ENCODE measurements around the gene PDLIM3. TPM values are rescaled to one million over a fixed set of nuclear protein-coding genes. Genes with fewer than 3 reads are reported as not detected.

PDLIM3 gene
- total and polyA plus RNA-seq, 4 donors, result 299 to 805 (median 446) TPM

DNA sequence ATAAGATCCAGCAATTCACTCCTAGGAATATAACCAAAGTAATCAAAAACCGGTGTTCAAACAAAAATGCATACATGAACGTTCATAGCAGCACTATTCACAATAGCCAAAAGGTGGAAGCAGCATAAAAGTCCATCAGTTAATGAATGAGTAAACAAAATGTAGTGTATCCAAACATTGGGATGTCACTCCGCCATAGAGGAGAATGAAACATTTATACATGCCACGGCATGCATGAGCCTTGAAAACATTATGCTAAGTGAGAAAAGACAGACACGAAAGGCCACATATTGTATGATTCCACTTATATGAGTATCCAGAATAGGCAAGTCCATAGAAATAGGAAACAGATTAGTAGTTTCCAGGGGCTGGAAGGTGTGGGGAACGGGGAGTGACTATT lies 11.0 kb upstream of the PDLIM3 start:
- no peak overlapping the region for H3K27ac ChIP-seq (ENCODE audit: low read depth in 1 of 2, low read length in 2 of 2)
- no peak overlapping the region for H3K4me3 ChIP-seq (ENCODE audit: low read length in 2 of 2)
- no peaks in the 10 kb centered on the region for H3K4me1 ChIP-seq (ENCODE audit: control insufficient read depth in 1 of 2, insufficient read depth in 2 of 2, low read length in 2 of 2)
- no peaks in the 10 kb centered on the region for H3K9me3 ChIP-seq (ENCODE audit: control insufficient read depth, low read length)
- no peaks in the 10 kb centered on the region for H3K27me3 ChIP-seq (ENCODE audit: control insufficient read depth in 1 of 2, insufficient read depth in 2 of 2, low read length in 1 of 2)
- DNase-seq (no peak), ATAC-seq (ENCODE audit: low FRiP score) (no peak)
- intact Hi-C loops (cut with DNase I), result no loop called here
- 65 to 74% methylated on average over 6 of the region's 6 CpGs for WGBS, 2 donors
- no peaks in the 10 kb centered on the region for H3K36me3 ChIP-seq (ENCODE audit: control insufficient read depth in 1 of 2, insufficient read depth in 2 of 2, low read length in 1 of 2)

DNA sequence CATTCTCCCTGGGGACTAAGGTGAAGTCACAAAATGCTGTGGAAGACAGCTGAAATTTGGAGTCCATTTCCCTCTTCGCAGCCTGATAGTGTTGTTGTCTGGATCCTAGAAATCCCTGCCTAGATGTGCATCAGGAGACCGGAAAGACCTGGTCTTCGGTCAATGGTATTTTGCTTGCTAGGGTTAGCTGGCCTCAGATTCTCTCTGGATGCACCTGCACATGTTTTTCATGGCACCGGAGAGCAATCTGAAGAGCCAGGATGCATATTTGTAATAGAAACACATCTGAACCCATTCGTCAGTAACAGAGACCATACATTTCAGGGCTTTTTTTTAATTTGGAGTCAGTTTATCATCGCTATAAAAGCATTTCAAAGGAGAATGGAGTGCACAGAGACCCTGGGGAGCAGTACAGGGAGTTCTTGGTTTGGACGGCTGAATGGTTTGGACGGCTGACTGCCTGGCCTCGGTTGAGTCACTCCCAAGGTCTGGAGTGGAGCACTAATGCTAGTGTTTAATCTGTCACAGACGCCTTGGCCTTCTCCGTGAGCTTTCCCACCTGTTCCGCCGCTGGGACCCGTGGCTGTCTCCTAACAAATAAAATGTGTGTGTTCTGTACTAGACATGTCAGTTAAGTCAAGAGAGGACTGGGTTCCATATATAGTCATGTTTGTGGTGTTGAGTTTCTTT lies 7.5 kb upstream of the PDLIM3 start:
- Histone ChIP-seq H3K36me3 (ENCODE audit: control insufficient read depth in 1 of 2, insufficient read depth in 2 of 2, low read length in 1 of 2) (no peaks in the 10 kb centered on the region), H3K27me3 (ENCODE audit: control insufficient read depth in 1 of 2, insufficient read depth in 2 of 2, low read length in 1 of 2) (no peaks in the 10 kb centered on the region), H3K9me3 (ENCODE audit: control insufficient read depth, low read length) (no peaks in the 10 kb centered on the region), H3K4me1 (ENCODE audit: control insufficient read depth in 1 of 2, insufficient read depth in 2 of 2, low read length in 2 of 2) (no peaks in the 10 kb centered on the region), H3K4me3 (ENCODE audit: low read length in 2 of 2) (no peak overlapping the region), H3K27ac (ENCODE audit: low read depth in 1 of 2, low read length in 2 of 2) (peak overlapping the region; percentile 80 to 93)
- WGBS, 2 donors, result 16 to 17% methylated on average over 14 of the region's 14 CpGs
- peak; percentile 82 to 85 for DNase-seq
- intact Hi-C loops (cut with DNase I), result no loop called here
- peak; percentile 82 for ATAC-seq (ENCODE audit: low FRiP score)

DNA sequence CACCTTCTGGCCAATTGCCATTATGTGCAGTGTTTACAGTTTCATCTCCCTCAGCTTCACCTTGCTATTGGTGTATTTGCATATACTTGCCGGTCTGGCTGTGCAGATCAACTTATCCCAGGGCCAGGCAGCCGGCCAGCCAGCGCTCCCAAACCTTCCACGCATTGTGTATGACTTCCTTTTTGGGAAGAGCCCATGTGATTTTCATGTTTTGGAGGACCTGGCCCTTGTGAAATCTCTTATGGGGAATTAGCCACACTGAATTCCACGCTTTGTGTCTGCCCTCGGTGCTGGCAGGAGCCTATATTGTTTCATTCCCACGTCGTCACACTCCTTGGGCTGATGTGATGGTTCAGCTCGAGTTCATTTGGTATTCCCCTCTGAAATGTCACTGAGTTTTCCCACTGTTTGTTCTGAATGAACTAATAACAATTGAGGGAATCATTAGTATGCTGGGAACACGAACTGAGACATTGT lies 6.0 kb upstream of the PDLIM3 start:
- DNase-seq (peak; percentile 78 to 88), ATAC-seq (ENCODE audit: low FRiP score) (peak; percentile 72)
- peak overlapping the region in 1 of 2 donors; percentile 93 for H3K27ac ChIP-seq (ENCODE audit: low read depth in 1 of 2, low read length in 2 of 2)
- intact Hi-C loops (cut with DNase I), result no loop called here
- H3K4me3 ChIP-seq (ENCODE audit: low read length in 2 of 2), result no peak overlapping the region
- H3K4me1 ChIP-seq (ENCODE audit: control insufficient read depth in 1 of 2, insufficient read depth in 2 of 2, low read length in 2 of 2), result no peaks in the 10 kb centered on the region
- no peaks in the 10 kb centered on the region for H3K36me3 ChIP-seq (ENCODE audit: control insufficient read depth in 1 of 2, insufficient read depth in 2 of 2, low read length in 1 of 2)
- WGBS, 2 donors, result 3 to 6% methylated on average over 10 of the region's 10 CpGs
- H3K9me3 ChIP-seq (ENCODE audit: control insufficient read depth, low read length), result no peaks in the 10 kb centered on the region
- no peaks in the 10 kb centered on the region for H3K27me3 ChIP-seq (ENCODE audit: control insufficient read depth in 1 of 2, insufficient read depth in 2 of 2, low read length in 1 of 2)

DNA sequence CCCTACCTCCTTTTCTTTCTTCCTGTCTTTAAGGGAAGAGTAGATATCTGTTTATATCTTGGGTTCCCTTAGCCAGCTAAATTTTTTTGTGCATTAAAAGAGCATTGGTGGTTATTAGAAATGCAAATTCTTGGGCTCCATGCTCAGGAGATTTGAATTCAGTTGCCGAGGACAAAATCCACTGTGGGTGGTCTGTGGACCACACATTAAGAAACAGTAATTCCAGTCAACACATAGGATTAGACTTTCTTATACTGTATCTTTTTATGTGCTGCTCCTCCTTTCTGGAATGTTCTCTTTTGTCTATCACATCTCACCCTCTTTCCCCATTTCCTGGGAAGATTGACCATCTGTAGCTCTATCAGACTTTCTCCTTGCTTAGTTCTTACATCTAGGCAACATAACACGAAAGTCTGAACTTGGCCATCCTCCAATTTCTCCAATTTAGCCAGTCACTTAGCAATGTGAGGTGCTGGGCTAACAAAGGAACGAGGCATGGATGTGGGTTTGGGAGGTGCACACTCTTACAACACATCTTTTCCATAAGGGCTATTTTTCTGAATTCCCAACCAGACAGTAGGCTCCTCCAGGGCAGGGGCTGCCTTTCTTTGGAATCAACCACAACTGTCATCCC lies 5.3 kb upstream of the PDLIM3 start:
- Histone ChIP-seq H3K9me3 (ENCODE audit: control insufficient read depth, low read length) (no peaks in the 10 kb centered on the region), H3K27ac (ENCODE audit: low read depth in 1 of 2, low read length in 2 of 2) (peak overlapping the region; percentile 39 to 93), H3K4me3 (ENCODE audit: low read length in 2 of 2) (no peak overlapping the region), H3K36me3 (ENCODE audit: control insufficient read depth in 1 of 2, insufficient read depth in 2 of 2, low read length in 1 of 2) (no peaks in the 10 kb centered on the region), H3K4me1 (ENCODE audit: control insufficient read depth in 1 of 2, insufficient read depth in 2 of 2, low read length in 2 of 2) (no peaks in the 10 kb centered on the region), H3K27me3 (ENCODE audit: control insufficient read depth in 1 of 2, insufficient read depth in 2 of 2, low read length in 1 of 2) (no peaks in the 10 kb centered on the region)
- WGBS, 2 donors, result 33 to 36% methylated on average over 3 of the region's 3 CpGs
- no peak for DNase-seq
- intact Hi-C loops (cut with DNase I), result no loop called here
- ATAC-seq (ENCODE audit: low FRiP score), result no peak

DNA sequence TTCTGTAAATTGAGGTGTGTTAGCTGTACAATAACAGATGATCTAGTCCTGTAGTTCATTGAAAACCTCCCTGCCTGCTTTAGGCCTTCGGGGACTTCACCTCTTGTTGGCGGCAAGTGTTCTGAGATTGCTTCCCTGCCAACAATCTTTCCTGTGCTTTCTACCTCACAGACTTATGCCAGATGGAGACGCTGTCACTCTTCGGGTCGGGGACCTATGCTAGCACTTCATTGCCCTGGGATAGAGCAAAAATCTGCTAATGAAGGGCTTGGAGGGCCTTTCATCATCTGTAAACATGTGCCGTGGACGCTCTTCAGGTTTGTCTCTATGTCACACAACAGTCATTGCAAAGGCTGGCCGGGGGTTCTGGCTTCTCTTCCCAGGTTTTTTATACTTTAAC lies 4.7 kb upstream of the PDLIM3 start:
- ATAC-seq (ENCODE audit: low FRiP score) (no peak), DNase-seq (no peak)
- H3K27me3 ChIP-seq (ENCODE audit: control insufficient read depth in 1 of 2, insufficient read depth in 2 of 2, low read length in 1 of 2), result no peaks in the 10 kb centered on the region
- no peak overlapping the region for H3K27ac ChIP-seq (ENCODE audit: low read depth in 1 of 2, low read length in 2 of 2)
- no peak overlapping the region for H3K4me3 ChIP-seq (ENCODE audit: low read length in 2 of 2)
- no peaks in the 10 kb centered on the region for H3K9me3 ChIP-seq (ENCODE audit: control insufficient read depth, low read length)
- no peaks in the 10 kb centered on the region for H3K4me1 ChIP-seq (ENCODE audit: control insufficient read depth in 1 of 2, insufficient read depth in 2 of 2, low read length in 2 of 2)
- 81 to 83% methylated on average over 8 of the region's 8 CpGs for whole genome bisulfite sequencing, 2 donors
- H3K36me3 ChIP-seq (ENCODE audit: control insufficient read depth in 1 of 2, insufficient read depth in 2 of 2, low read length in 1 of 2), result no peaks in the 10 kb centered on the region
- intact Hi-C loops (cut with DNase I), result no loop called here

DNA sequence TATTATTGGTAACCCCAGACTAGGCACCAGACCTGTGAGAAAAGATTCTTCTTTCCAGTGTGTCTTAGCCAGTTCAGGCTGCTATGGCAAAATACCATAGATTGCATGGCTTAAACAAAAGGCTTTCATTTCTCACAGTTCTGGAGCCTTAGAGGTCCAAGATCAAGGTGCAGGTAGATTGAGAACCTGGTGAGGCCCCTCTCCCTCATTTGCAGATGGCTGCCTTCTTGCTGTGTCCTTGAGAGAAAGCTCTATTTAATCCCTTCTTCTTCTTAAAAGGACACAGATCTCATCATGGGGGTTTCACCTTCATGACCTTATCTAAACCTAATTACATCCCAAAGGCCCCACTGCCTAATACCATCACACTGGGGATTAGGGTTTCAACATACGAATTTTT lies 3.5 kb upstream of the PDLIM3 start:
- intact Hi-C loops (cut with DNase I), result loop anchor here (5.0 kb wide), 2 partner anchors 33 to 58 kb away; no protein-coding TSS in a partner anchor

DNA sequence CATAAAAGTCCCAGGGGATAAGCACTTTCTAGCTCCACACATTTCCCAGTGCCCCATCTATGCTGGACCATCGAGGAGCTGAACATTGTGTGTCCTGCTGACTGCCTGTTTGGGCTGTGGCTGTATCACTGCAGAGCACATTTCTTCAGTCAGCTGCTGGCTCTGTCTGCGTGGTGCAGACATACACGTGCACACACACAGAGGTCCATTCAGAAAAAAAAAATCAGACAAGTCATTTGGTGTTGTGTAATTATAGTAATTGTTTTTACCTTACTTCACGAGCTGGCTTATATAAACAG lies 1.1 kb upstream of the PDLIM3 start:
- intact Hi-C loops (cut with DNase I), result loop anchor here (5.0 kb wide), 2 partner anchors 36 to 61 kb away; no protein-coding TSS in a partner anchor
- H3K27me3 ChIP-seq (ENCODE audit: control insufficient read depth in 1 of 2, insufficient read depth in 2 of 2, low read length in 1 of 2), result no peaks in the 10 kb centered on the region
- peak overlapping the region in 1 of 2 donors; percentile 93 for H3K27ac ChIP-seq (ENCODE audit: low read depth in 1 of 2, low read length in 2 of 2)
- no peaks in the 10 kb centered on the region for H3K9me3 ChIP-seq (ENCODE audit: control insufficient read depth, low read length)
- H3K36me3 ChIP-seq (ENCODE audit: control insufficient read depth in 1 of 2, insufficient read depth in 2 of 2, low read length in 1 of 2), result no peaks in the 10 kb centered on the region
- WGBS, 2 donors, result 1 to 2% methylated on average over 4 of the region's 4 CpGs
- DNase-seq, result peak; percentile 67 to 73
- ATAC-seq (ENCODE audit: low FRiP score), result peak; percentile 73
- no peaks in the 10 kb centered on the region for H3K4me1 ChIP-seq (ENCODE audit: control insufficient read depth in 1 of 2, insufficient read depth in 2 of 2, low read length in 2 of 2)
- peak overlapping the region; percentile 58 to 91 for H3K4me3 ChIP-seq (ENCODE audit: low read length in 2 of 2)

More for the DNA sequence above, 3.5 kb upstream of the PDLIM3 start:
- Histone ChIP-seq H3K4me3 (ENCODE audit: low read length in 2 of 2) (no peak overlapping the region), H3K36me3 (ENCODE audit: control insufficient read depth in 1 of 2, insufficient read depth in 2 of 2, low read length in 1 of 2) (no peaks in the 10 kb centered on the region), H3K9me3 (ENCODE audit: control insufficient read depth, low read length) (no peaks in the 10 kb centered on the region), H3K27ac (ENCODE audit: low read depth in 1 of 2, low read length in 2 of 2) (no peak overlapping the region), H3K4me1 (ENCODE audit: control insufficient read depth in 1 of 2, insufficient read depth in 2 of 2, low read length in 2 of 2) (no peaks in the 10 kb centered on the region), H3K27me3 (ENCODE audit: control insufficient read depth in 1 of 2, insufficient read depth in 2 of 2, low read length in 1 of 2) (no peaks in the 10 kb centered on the region)
- whole genome bisulfite sequencing, 2 donors, result 71 to 77% methylated on average over 1 of the region's 1 CpG
- DNase-seq, result no peak
- ATAC-seq (ENCODE audit: low FRiP score), result no peak

DNA sequence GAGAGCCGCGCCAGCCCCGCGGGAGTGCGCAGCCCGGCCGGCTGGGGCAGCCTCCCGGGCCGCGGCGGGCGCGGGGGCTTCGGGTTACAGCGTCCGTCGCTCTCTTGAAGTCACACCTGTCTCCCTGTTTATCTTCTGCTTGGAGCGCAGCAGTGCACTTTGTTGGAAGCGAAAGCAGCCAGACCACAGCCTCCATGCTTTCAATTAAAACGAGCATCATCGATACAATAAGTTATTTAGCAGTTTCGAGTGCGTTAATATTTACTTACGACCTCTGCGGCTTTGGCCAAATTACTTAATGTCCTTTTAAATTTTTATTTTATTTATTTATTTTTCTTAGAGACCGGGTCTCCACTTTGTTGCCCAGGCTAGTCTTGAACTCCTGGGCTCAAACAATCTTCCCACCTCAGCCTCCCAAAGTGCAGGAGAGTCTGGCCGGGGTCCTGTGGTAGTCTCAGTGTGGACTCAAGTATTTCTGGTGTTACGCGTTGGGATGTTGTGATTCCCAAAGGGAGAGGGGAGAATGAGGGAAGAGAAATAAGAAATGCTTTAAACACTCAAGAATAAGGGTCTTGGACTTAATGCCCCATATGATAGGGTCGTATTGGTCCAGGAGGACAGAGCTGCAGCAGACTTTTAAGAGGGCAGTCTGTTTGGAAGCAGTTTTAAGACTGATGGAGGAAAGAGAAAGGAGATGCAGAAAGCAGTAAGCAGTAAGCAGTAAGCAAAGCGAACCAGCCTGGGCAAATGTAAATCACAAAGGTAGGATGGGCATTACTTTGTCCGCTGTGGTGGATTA lies 504 bp upstream of the PDLIM3 start:
- 2% methylated on average over 32 of the region's 32 CpGs for WGBS, 2 donors
- Histone ChIP-seq H3K27me3 (ENCODE audit: control insufficient read depth in 1 of 2, insufficient read depth in 2 of 2, low read length in 1 of 2) (no peaks in the 10 kb centered on the region), H3K36me3 (ENCODE audit: control insufficient read depth in 1 of 2, insufficient read depth in 2 of 2, low read length in 1 of 2) (no peaks in the 10 kb centered on the region), H3K9me3 (ENCODE audit: control insufficient read depth, low read length) (no peaks in the 10 kb centered on the region), H3K4me3 (ENCODE audit: low read length in 2 of 2) (peak overlapping the region; percentile 58 to 91), H3K27ac (ENCODE audit: low read depth in 1 of 2, low read length in 2 of 2) (peak overlapping the region; percentile 73 to 94), H3K4me1 (ENCODE audit: control insufficient read depth in 1 of 2, insufficient read depth in 2 of 2, low read length in 2 of 2) (no peaks in the 10 kb centered on the region)
- no peak for DNase-seq
- ATAC-seq (ENCODE audit: low FRiP score), result no peak
- intact Hi-C loops (cut with DNase I), result loop anchor here (2.0 to 5.0 kb wide), 3 partner anchors 36 to 139 kb away; partner anchors contain the start of gene ANKRD37 (in 1 of the 2)
